Measurements from ENCODE around the gene MAGI2.
"Not testable (repeated sequence)": the region's sequence is repeated elsewhere in the genome, so short reads cannot be mapped to it uniquely, and the experiment has no call there.

Gene MAGI2

DNA sequence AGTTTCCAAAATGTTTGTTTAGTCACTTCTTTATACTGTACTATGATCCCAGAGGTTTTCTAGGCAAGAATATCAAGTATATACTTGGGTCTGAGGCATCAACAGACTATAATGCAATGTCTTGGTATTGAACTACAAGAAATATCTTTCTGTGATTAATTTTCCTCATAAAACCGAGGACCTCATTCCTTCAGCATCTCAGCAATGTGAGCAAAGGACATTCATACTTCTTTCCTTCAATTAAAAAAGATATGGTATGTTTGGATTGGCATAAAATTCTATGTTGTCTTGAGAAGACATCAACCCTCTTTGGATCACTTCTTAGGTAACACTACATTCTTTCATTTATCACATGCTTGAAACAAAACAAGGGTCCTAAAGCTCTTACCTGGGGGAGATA lies 1130.3 kb downstream of the MAGI2 start:
- DNase-seq: no peak

DNA sequence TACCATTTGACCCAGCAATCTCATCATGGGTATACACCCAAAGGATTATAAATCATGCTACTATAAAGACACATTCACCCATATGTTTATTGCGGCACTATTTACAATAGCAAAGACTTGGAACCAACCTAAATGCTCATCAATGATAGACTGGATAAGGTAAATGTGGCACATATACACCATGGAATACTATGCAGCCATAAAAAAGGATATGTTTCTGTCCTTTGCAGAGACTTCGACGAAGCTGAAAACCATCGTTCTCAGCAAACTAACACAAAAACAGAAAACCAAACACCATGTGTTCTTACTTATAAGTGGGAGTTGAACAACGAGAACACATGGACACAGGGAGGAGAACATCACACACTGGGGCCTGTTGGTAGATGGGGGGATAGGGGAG lies 1131.2 kb downstream of the MAGI2 start:
- not testable (repeated sequence) for DNase-seq

DNA sequence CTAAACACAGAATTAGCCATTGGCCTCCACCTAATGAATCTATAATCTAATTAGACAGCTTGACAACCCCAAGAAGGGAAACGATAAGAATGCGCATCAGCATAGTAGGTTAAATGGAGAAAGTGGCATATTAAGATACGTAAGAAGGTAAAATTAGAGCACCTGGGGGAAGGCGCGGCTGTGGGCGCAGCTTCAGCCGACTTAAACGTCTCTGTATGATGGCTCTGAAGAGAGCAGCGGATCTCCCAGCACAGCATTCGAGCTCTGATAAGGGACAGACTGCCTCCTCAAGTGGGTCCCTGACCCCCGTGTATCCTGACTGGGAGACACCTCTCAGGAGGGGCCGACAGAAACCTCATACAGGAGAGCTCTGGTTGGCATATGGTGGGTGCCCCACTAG lies 1136.1 kb downstream of the MAGI2 start:
- DNase-seq: no peak

DNA sequence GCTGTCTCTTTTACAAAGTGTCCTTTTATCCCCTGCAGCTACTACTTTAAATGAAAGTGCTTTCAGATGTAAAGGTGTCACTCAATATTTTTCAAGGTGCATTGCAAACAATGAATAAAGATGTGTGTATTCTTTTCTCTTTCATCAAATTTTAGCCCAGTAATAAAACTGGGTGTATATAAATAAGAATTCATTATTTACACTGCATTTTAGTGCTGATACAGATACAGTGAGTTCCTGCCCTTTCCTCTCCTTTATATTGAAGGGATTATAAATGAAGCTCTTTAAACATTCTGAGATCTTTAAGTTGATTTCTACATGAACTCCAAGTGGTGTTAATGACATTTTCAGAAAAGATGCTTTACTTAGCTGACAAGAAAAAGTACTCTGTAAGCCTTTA lies 1137.4 kb downstream of the MAGI2 start:
- DNase-seq: no peak

DNA sequence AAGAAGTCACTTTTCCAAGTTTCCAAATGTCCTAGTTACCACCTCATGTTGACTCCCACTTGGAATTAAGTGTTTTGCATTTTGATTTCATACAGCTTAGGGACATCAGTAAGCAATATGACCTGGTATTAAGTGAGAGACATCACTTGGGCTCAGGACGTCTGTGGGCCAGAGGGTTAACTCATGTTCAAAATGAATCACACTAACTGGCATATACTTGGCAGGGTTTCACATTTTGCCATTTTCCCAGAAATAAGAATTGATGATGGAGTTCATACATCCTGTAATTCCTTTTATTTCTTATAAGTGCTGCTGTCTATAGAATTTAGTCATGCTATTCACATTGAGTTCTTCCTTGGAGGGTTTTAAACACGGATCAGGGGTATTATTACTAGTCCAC lies 1138.3 kb downstream of the MAGI2 start:
- DNase-seq: no peak

DNA sequence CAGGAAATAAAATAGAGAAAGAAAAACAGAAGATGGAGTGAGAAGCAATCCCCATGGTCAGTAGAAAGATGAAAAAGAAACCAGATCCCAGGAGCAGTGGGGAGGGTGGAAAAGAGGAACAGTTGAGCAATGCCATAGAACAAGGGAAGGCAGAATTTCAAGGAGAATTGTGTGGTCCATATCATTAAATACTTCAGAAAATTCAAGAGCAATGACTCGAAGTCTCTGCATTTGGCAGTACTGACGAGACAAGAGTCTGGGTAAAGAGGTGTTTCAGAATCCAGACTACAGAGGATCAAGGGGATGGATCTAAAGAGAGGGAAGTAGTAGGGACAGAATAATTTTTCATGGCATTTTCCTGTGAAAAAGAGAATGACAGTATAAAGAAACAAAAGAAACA lies 1142.3 kb downstream of the MAGI2 start:
- no peak for DNase-seq

DNA sequence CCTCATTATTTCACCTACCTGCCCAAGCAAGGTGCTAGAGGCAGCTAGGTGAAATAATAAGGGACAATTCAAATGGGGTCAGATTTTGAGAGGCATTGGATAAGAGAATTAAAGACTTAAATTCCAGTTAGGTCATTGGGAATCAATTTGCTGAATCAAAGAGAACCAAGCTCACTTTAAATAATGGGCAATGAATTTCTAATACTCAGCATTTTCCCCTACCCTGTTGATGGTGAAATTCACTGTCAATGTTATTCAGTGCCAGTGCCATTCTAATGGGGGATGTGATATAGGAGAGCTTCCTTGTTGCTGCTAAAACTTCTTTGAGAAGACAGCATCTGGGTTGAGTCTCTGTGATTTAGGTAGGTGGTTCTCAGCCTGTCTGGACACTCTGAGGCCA lies 1145.6 kb downstream of the MAGI2 start:
- DNase-seq: no peak

DNA sequence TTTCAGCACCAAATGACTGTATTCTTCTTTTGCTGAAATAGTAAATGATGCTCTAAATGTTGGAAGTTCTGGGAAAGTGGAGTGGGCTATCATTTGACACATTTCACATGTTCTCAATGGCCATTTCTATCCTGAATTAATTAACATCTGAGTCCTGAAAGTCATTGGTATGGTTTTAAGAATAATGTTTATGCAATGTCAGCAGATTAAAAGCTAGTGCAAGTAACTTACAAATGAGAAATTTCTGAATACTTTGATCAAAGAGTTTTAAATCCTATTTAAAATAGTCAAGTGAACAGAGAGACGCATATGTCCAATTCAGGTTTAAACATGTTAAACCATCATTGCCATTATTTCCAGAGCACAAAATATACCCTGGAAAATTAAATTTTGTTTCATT lies 1146.8 kb downstream of the MAGI2 start:
- DNase-seq: no peak

DNA sequence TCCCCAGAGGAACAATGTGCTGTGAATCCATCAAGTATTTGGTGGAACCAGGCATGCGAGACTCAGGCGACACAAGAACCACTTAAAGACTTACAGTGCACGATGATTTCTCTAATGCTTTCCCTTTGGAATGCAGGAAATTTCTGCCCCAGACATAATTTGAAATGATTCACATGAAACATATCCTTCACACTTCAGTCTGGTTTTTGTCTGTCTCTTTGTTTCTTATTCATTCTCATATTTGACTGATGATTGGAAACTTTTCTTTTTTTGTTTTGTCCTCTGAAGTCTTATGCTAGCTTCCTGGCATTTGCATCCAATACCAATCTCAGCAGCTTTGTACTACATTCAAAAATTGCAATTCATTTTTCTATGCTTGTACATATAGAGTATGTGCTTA lies 1152.1 kb downstream of the MAGI2 start:
- DNase-seq: no peak

DNA sequence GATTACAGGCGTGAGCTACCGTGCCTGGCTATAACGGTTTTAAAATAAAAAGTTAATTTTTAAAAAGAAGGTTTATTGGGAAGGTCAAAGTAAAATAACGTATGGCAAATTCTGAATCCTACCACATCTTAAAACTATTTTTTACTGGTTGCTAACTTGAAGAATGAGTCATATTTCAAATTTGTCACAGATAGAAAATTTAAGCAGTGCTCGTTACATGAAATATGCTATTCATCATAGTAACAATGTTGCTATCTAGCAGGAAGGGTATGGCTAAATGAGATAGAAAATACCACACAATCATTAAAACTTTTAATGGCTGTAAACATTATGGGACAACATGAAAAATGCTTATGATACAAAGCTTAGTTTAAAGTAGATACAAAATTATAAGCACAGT lies 1154.4 kb downstream of the MAGI2 start:
- DNase-seq: no peak

DNA sequence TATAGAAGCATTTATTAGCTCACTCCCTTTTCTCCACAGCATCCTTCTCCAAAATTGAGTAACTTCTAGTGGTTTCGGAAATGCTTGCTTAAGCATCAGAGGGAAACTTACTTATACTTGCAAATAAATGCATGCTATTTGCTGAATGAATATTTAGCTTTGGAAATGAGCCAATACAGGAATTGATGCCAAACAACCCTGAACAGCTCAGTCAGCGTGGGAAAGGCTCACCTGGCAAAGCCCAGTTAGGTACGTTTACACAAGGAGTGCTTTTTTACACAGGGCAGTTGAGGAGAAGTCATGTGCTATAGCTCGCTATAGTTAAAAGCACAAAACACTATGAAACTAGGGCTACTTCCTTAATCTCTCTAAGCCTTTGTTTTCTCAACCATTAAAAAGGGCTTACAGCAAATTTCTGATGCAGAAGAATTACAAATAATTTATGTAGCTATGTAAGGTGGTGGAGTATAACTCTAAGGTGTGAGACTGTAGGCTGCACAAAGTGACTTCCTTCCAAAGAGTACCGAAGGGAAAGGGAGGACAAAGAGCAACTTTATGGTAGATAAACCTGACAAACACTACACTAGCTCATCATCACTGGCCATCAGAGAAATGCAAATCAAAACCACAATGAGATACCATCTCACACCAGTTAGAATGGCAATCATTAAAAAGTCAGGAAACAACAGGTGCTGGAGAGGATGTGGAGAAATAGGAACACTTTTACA lies 1156.7 kb downstream of the MAGI2 start:
- DNase-seq: no peak

DNA sequence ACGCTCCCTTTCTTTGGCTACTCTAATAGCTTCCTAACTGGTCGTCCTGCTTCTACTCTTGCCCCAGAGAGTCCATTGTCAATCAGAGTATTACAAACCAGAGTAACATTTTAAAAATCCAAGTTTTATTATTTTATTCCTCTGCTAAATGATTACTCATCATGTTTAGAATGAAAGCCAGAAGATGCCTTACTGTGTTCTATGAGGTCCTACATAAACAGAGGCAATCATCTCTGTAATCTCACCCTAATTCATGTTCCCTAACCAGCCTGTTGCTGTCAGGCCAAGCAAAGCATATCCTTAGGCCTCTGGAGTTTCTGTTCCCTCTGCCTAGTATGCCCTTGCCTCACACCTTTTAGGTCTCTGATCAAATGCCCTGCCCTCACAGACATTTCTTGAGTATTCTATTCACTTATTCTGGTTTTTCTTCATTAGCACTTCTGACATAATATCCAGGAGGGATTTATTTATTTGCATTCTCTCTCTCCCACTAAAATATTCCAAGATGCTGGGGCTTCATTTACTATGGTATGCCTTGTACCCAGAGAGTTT lies 1157.3 kb downstream of the MAGI2 start:
- DNase-seq: no peak

DNA sequence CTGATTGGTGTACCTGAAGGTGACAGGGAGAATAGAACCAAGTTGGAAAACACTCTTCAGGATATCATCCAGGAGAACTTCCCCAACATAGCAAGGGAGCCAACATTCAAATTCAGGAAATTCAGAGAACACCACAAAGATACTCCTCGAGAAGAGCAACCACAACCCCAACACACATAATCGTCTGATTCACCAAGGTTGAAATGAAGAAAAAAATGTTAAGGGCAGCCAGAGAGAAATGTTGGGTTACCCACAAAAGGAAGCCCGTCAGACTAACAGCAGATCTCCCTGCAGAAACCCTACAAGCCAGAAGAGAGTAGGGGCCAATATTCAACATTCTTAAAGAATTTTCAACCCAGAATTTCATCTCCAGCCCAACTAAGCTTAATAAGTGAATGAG lies 1164.0 kb downstream of the MAGI2 start:
- DNase-seq: not testable (repeated sequence)

DNA sequence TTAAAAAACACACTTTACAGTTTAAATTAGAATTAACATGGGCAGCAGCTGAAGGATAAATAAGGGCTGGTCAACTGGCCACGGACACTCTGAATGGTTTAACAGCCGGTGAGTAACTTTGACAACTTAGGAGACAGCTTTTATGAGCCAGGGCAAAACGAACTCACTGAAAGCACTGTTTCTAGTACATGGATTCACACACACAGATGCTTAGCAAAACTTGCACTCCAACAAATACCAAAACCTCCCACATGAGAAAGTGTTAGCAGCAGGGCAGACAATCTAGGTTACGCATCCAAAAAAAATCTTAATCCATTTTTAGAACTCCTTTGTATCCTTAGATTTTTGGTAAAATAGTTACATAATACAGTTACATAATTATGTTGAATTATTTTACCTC lies 1168.5 kb downstream of the MAGI2 start:
- DNase-seq: no peak

DNA sequence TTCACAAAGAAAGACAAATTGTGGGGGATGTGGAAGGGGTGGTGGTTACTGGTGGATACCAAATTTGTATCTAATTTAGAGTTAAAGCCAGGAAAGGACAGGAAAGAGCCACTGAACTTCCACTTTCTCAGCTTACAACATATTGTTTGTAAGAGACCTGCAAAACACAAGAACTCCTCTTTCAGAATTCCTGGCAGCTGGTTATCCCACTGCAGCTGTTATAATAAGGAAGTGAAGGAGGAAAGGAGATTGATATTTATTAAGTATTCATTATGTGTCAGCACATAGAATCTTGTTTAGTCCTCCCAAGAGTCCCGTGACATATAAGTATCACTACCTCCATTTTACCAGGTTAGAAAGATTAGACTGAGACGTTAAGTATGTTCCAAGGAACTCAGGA lies 1173.2 kb downstream of the MAGI2 start:
- no peak for DNase-seq

DNA sequence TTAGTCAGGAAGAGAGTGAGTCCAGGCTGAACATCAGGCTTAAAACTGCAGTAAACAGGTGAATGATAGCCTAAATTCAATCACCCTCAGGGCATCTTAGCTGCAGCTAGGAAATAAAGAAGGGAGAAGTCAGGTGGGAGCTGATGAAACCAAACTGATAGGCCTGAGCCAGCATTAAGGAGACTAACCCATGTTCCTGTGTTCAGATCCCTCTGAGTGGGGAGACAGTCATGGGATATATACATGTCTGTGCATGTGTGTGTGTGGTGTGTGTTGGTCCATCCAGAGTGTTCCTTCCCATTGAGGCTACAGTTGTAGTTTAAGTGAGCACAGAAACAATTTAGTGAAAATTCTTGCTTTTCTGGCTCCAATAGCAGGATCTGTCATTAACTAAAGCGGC lies 1174.0 kb downstream of the MAGI2 start:
- DNase-seq: no peak

DNA sequence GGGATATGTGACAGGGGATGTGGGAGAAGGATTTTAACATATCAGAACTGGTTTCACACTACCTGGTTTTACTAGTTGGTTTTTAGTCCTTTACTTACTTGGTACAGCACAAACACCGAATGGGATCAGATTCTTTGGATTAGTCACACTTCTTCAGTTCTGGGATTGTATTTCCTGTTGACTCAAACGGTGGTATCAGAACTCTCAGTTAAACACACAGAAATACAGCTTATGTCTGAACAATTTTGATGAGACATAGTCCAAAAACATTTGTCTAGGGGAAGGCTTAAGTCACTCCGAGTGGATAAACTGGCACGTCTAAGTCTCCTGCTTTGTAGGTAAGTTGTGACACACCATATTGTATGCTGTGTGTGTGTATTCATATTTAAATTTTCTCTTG lies 1174.4 kb downstream of the MAGI2 start:
- no peak for DNase-seq

DNA sequence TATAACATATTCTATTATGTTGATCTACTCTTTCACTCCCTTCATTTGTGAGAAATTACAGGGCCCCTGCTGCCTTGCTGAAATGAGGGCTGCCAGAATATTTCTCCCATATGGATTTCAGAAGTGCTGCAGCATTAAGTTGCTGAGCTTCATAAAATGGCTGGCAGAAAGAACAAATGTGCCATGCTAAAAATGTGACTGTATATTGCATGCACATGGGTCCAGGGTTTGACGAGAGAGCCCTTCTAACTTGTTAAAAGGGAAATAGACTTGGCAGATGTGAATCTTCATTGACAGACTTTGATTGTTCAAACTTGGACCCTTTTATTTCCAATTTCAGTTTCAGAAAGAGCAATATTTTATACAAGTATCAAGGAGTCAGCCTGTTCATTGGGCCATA lies 1186.3 kb downstream of the MAGI2 start:
- no peak for DNase-seq

DNA sequence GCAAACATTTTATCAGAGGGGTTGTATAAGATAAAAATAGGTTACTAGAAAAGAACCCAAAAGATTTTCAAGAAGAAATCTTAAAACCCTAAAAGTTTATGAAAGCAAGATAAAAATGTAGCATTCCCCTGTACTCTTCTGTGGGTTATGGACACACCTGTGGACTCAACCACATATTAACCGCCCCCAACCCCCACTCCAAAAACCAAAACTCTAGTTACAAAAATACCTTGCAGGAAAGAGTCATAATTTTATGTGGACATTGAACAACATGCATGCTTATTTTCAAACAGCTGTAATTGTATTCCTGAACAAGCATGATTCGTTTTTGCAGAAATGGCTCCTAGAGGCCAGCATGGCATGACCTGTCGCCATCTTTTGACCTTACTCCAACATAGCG lies 1188.0 kb downstream of the MAGI2 start:
- no peak for DNase-seq

DNA sequence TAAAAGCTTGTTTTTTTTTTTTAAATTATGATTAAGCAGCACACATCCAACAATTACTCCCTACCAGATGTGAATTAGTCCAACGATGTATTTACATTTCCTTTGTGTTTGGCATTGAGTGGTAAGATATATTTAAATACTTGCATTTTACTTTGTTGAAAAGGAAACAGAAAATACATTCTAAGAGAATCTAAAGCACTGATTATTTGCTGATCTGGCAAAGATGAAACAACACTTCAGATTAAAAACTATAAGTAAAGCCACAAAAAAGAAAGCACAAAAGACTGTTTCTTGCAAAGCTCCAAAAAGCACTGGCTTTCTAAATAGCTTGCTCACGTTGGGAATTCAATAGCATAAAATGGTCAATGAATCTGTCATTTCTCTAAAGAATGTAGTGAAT lies 1188.4 kb downstream of the MAGI2 start:
- DNase-seq: no peak

DNA sequence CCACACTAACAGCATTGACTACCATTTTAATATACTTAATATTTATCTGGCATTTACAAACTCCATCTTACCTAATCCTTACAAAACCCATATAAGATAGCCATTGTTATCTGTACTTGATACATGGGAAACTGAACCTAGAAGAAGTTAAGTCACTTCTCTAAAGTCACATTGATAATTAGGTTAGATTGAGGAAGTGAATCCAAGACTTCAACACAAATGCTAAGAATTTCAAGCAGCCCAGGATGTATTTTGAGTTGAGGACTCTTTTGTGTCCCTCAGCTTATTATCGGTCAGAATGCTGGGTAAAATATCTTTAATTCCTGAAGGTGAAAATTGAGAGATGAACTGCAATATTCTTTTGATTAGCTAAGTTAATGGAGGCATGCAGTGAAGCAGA lies 1189.4 kb downstream of the MAGI2 start:
- no peak for DNase-seq

DNA sequence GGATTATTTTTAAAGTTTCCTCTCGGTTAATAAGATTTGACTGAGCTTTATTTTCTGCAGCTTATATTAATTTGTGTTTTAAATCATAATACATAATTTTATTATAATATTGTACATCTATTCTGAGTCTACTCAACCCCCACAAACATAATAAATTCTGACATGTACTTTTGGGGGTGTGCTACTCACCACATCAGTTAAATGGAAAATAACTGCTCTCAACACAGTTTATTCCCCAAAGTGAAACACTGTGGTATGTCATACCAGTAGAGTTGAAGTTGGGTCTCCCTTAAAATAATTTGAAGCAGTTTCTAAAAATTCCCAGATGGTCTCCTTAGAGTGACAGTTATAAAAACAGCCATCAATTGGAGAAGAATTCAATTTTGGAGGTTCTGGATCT lies 1191.7 kb downstream of the MAGI2 start:
- no peak for DNase-seq

DNA sequence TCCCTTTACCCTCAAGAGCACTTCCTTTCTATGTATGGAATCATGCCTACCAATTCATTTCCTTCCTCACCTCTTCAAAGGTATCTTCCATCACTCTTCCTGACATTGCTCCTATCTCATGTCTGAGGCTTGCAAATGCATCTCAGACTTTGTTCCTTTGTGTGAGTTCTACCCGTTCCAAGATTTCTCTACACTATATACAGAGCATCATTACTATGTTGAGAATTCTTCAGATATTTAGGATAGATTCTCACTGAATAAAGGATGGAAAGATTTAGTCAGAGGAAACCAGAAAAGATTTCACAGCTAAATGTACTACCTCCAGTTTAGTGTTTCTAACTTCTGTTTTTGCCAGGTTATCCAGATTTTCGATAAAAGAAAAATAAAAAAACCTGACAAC lies 1192.2 kb downstream of the MAGI2 start:
- no peak for DNase-seq

DNA sequence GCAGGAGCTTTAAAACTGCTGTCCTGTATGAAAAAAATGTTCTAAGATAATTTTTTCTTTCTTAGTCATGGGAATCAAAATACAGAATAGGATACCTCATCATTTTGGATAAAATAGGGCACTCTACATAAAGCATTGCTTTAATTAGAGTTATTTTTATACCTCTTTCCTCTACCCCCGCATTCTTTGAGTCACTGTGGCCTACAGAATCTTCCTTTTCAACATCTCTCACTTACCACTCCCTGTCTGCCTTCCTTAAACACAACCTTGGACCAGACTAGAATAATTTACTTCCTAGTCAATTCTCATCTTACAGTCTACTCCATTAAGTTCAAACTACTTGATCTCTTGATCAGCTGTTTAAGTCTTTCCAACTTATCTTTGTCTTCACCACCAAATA lies 1192.6 kb downstream of the MAGI2 start:
- DNase-seq: no peak

DNA sequence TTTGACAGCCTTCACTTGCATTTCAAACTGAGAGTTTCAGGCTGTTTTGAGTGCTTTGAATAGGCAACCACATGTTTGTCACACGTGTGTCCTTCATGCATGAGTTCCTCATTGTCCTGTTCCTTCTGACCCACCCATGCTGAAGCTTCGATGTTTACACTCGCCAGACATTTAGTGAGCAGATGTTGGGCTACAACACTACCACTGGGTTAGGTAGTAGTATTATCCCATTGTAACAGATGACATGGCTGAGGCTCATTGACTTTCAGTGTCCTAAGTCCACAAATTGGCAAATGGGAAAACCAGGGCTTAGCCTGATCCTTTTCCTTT lies 1198.8 kb downstream of the MAGI2 start:
- no peak for DNase-seq

Measured in RPMI8226 (cell line).